PC-9 (cell line): Measurements from ENCODE around the gene SHISA4. TPM values are rescaled to one million over a fixed set of nuclear protein-coding genes. Genes with fewer than 3 reads are reported as not detected.

Source experiments
- BruUV-seq: library from RNA; stranded (reverse); fragments of 400-500 nt; replicated peaks from 2 replicates; lab custom pipeline; 2021; lab: Mats Ljungman, UMichigan
- CTCF ChIA-PET: fragments of 300-600 bp; sonication (Branson Sonifier 250); formaldehyde crosslinking; loops from one replicate; lab custom pipeline; 2022; ENCODE audit warnings: antibody characterized with exemption; lab: Charles Lee
- POLR2A ChIA-PET: fragments of 300-600 bp; sonication (Branson Sonifier 250); formaldehyde crosslinking; loops from one replicate; lab custom pipeline; 2022; ENCODE audit warnings: antibody characterized with exemption; ENCODE audit not compliant: unreplicated experiment; lab: Charles Lee
- DNase-seq, 2 experiments: peaks; one replicate each; pipeline versions ENCODE4 v3.0.0 to v3.0.0-alpha.2; 2015 to 2022; ENCODE audit warnings: mixed read lengths in 1 of 2
- H2AFZ ChIP-seq: fragments of 200-600 bp; sonication (generic); 2 replicates; pipeline ENCODE4 v1.8.1; 2017; ENCODE audit warnings: antibody characterized with exemption
- H3F3A ChIP-seq: fragments of 200-600 bp; sonication (generic); 2 replicates; pipeline ENCODE4 v1.8.1; 2017; ENCODE audit warnings: antibody characterized with exemption, mild to moderate bottlenecking, low read depth; ENCODE audit not compliant: insufficient read depth
- H3K27ac ChIP-seq: fragments of 200-600 bp; sonication (generic); 2 replicates; pipeline ENCODE4 v1.6.1; 2016; ENCODE audit warnings: mixed run types
- H3K27me3 ChIP-seq: fragments of 200-600 bp; sonication (generic); 2 replicates; pipeline ENCODE4 v1.6.1; 2016; ENCODE audit warnings: low read depth, mixed run types; ENCODE audit not compliant: insufficient read depth
- H3K36me3 ChIP-seq: fragments of 200-600 bp; sonication (generic); 2 replicates; pipeline ENCODE4 v1.6.1; 2016; ENCODE audit warnings: low read depth, mixed run types
- H3K4me1 ChIP-seq: fragments of 200-600 bp; sonication (generic); replicated peaks from 2 replicates; pipeline ENCODE4 v1.6.1; 2016; ENCODE audit warnings: mixed run types; ENCODE audit not compliant: insufficient read depth
- H3K4me2 ChIP-seq: fragments of 200-600 bp; sonication (generic); 2 replicates; pipeline ENCODE4 v1.6.1; 2017; ENCODE audit warnings: mixed run types
- H3K4me3 ChIP-seq: fragments of 200-600 bp; sonication (generic); 2 replicates; pipeline ENCODE4 v1.6.1; 2016; ENCODE audit warnings: mixed run types
- H3K79me2 ChIP-seq: fragments of 200-600 bp; sonication (generic); 2 replicates; pipeline ENCODE4 v1.6.1; 2017; ENCODE audit warnings: low read depth, mixed run types
- H3K9me2 ChIP-seq: fragments of 200-600 bp; sonication (generic); 2 replicates; pipeline ENCODE4 v1.8.1; 2017; ENCODE audit warnings: mild to moderate bottlenecking; ENCODE audit not compliant: insufficient read depth
- H3K9me3 ChIP-seq: fragments of 200-600 bp; sonication (generic); 2 replicates; pipeline ENCODE4 v1.8.1; 2016; ENCODE audit warnings: low read depth; ENCODE audit not compliant: insufficient read depth
- H4K20me1 ChIP-seq: fragments of 200-600 bp; sonication (generic); 2 replicates; pipeline ENCODE4 v1.8.1; 2017; ENCODE audit not compliant: insufficient read depth
- CTCF ChIP-seq: fragments of 200-600 bp; sonication (generic); conservative IDR thresholded peaks from 2 replicates; pipeline ENCODE4 v1.6.1; 2017; ENCODE audit warnings: mixed run types, antibody characterized with exemption, mild to moderate bottlenecking, moderate library complexity
- EZH2 ChIP-seq: fragments of 200-600 bp; sonication (generic); IDR thresholded peaks from 2 replicates; pipeline ENCODE4 v1.8.0; 2017; ENCODE audit warnings: antibody characterized with exemption, low read depth
- intact Hi-C: fragments of 100-400 bp; cut with micrococcal nuclease; formaldehyde crosslinking; loops from one replicate; pipeline ENCODE4 v1.10.0; 2022; ENCODE audit not compliant: unreplicated experiment
- total RNA-seq: library from RNA; stranded (reverse); gene quantifications from 2 replicates; pipeline ENCODE4 v1.2.3, GENCODE V29; 2021

The SHISA4 gene
- total RNA-seq, 1 experiment from 2014 or later, result 22.4 TPM

GRCh38 chr1:201916649-201917249 lies 28.1 kb downstream of the SHISA4 start:
- ChIA-PET POLR2A (interaction anchor here (0.6 to 0.7 kb wide), 2 partner anchors 17 to 376 kb away, joined by 3 to 4 read pairs; no protein-coding TSS in a partner anchor), CTCF (interaction anchor here (0.6 to 1.1 kb wide), 2 partner anchors 37 to 211 kb away, joined by 5 to 11 read pairs; no protein-coding TSS in a partner anchor)
- Histone ChIP-seq H2AFZ (peak overlapping the region; percentile 45; the same call in 1 of the 2 replicates), H3K79me2 (no peaks in the 10 kb centered on the region), H3K4me3 (no peak overlapping the region), H3K9me3 (no peaks in the 10 kb centered on the region), H3K9me2 (no peaks in the 10 kb centered on the region), H4K20me1 (no peaks in the 10 kb centered on the region), H3K27ac (peak overlapping the region; percentile 57), H3K27me3 (no peaks in the 10 kb centered on the region), H3K36me3 (no peaks in the 10 kb centered on the region), H3F3A (peaks cover 25% of the 10 kb centered on the region; the same call in 1 of the 2 replicates), H3K4me2 (peak overlapping the region; percentile 69), H3K4me1 (peaks cover 38% of the 10 kb centered on the region)
- no TSS peak for BruUV-seq
- intact Hi-C loops, result loop anchor here (1.0 to 2.0 kb wide), 2 partner anchors 22 to 30 kb away; partner anchors contain the start of gene LMOD1
- TF ChIP-seq EZH2, result no peak
- TF ChIP-seq CTCF, result no peak
- DNase-seq, result peak; percentile 74 to 82

GRCh38 chr1:201917362-201918033 lies 28.8 kb downstream of the SHISA4 start:
- POLR2A ChIA-PET, result interaction anchor here (0.6 kb wide), 1 partner anchor 377 kb away, joined by 3 read pairs; no protein-coding TSS in a partner anchor

More at GRCh38 chr1:201917362-201918033, 28.8 kb downstream of the SHISA4 start:
- Histone ChIP-seq H3K4me2 (peak overlapping the region; percentile 69), H3K27me3 (no peaks in the 10 kb centered on the region), H3K4me3 (no peak overlapping the region), H3K9me3 (no peaks in the 10 kb centered on the region), H3K36me3 (no peaks in the 10 kb centered on the region), H3K9me2 (no peaks in the 10 kb centered on the region), H3K27ac (peak overlapping the region; percentile 57), H4K20me1 (no peaks in the 10 kb centered on the region), H3K4me1 (peaks cover 45% of the 10 kb centered on the region), H3F3A (peaks cover 25% of the 10 kb centered on the region; the same call in 1 of the 2 replicates), H2AFZ (no peak overlapping the region; the same call in 1 of the 2 replicates), H3K79me2 (no peaks in the 10 kb centered on the region)
- peak; percentile 35 to 75 for DNase-seq
- TF ChIP-seq CTCF (no peak), EZH2 (no peak)
- CTCF ChIA-PET, result interaction anchor here (1.1 kb wide), 1 partner anchor 36 kb away, joined by 11 read pairs; no protein-coding TSS in a partner anchor
- no TSS peak for BruUV-seq
- intact Hi-C loops, result loop anchor here (1.0 to 2.0 kb wide), 2 partner anchors 21 to 29 kb away; partner anchors contain the start of gene LMOD1
